Smooth muscle cell (in vitro differentiated cells): ENCODE measurements around the gene AHR. TPM values are rescaled to one million over a fixed set of nuclear protein-coding genes. Genes with fewer than 3 reads are reported as not detected.
A peak's percentile ranks its signal among the peaks of the same experiment; 100 is the strongest.

Experiments
- DNase-seq: peaks from one replicate; lab custom pipeline; 2025; ENCODE audit not compliant: unreplicated experiment; lab: John Stamatoyannopoulos, UW
- H2AFZ ChIP-seq: fragments of 200-600 bp; sonication (generic); 2 replicates; pipeline ENCODE4 v1.6.0; 2016; ENCODE audit warnings: antibody characterized with exemption, low read depth, mild to moderate bottlenecking
- H3F3A ChIP-seq: fragments of 200-600 bp; sonication (generic); 2 replicates; pipeline ENCODE4 v1.6.0; 2017; ENCODE audit warnings: antibody characterized with exemption, low read depth
- H3K27ac ChIP-seq: fragments of 200-600 bp; sonication (generic); 2 replicates; pipeline ENCODE4 v1.5.1; 2016; ENCODE audit warnings: low read depth, mild to moderate bottlenecking
- H3K27me3 ChIP-seq: fragments of 200-600 bp; sonication (generic); 2 replicates; pipeline ENCODE4 v1.6.1; 2016; ENCODE audit warnings: low read depth, mild to moderate bottlenecking
- H3K36me3 ChIP-seq: fragments of 200-600 bp; sonication (generic); 2 replicates; pipeline ENCODE4 v1.5.1; 2016; ENCODE audit warnings: low read depth
- H3K4me1 ChIP-seq: fragments of 200-600 bp; sonication (generic); 2 replicates; pipeline ENCODE4 v1.5.1; 2016; ENCODE audit warnings: low read depth
- H3K4me2 ChIP-seq: fragments of 200-600 bp; sonication (generic); 2 replicates; pipeline ENCODE4 v1.6.0; 2016; ENCODE audit warnings: mild to moderate bottlenecking
- H3K4me3 ChIP-seq: fragments of 200-600 bp; sonication (generic); 2 replicates; pipeline ENCODE4 v1.5.1; 2016; ENCODE audit warnings: mild to moderate bottlenecking
- H3K79me2 ChIP-seq: fragments of 200-600 bp; sonication (generic); 2 replicates; pipeline ENCODE4 v1.6.0; 2016; ENCODE audit warnings: low read depth, mild to moderate bottlenecking
- H3K9ac ChIP-seq: fragments of 200-600 bp; sonication (generic); 2 replicates; pipeline ENCODE4 v1.6.0; 2016; ENCODE audit warnings: low read depth
- H3K9me3 ChIP-seq: fragments of 200-600 bp; sonication (generic); replicated peaks from 2 replicates; pipeline ENCODE4 v1.5.1; 2016; ENCODE audit warnings: low read depth
- H4K20me1 ChIP-seq: fragments of 200-600 bp; sonication (generic); 2 replicates; pipeline ENCODE4 v1.6.0; 2016; ENCODE audit warnings: low read depth
- CTCF ChIP-seq: fragments of 200-600 bp; sonication (generic); IDR thresholded peaks from 2 replicates; pipeline ENCODE4 v1.5.1; 2017; ENCODE audit warnings: borderline replicate concordance, mild to moderate bottlenecking, antibody characterized with exemption; ENCODE audit not compliant: insufficient read depth, poor library complexity, severe bottlenecking
- WGBS: methylation state at CpG from one replicate; pipeline ENCODE4 v1.1.7; 2016; ENCODE audit warnings: low lambda C conversion rate; 5-methylcytosine and 5-hydroxymethylcytosine counted together
- polyA plus RNA-seq: library from polyadenylated mRNA; unstranded; fragments of >200 nt; fragmentation: Nextera tagmentation; extraction: Ambion mirVana; gene quantifications from 2 replicates; pipeline ENCODE4 v1.2.1, GENCODE V29; 2016
- total RNA-seq: library from RNA; depleted of rRNA; stranded (reverse); fragments of >200 nt; gene quantifications from 2 replicates; pipeline ENCODE4 v1.2.3, GENCODE V29; 2014

Gene AHR
- total and polyA plus RNA-seq, 2 experiments from 2014 or later = 25.7 to 174 TPM

- H3K27ac ChIP-seq = no peak overlapping the region
- H3K9me3 ChIP-seq = peaks cover 40% of the 10 kb centered on the region
- H3K9ac ChIP-seq = no peak overlapping the region
- no peaks in the 10 kb centered on the region for H3K79me2 ChIP-seq
- DNase-seq = no peak
- TF ChIP-seq CTCF = no peak
- H3K4me1 ChIP-seq = no peaks in the 10 kb centered on the region
- H3K27me3 ChIP-seq = no peaks in the 10 kb centered on the region
- H3K4me2 ChIP-seq = no peak overlapping the region
- H3F3A ChIP-seq = no peaks in the 10 kb centered on the region
- H2AFZ ChIP-seq = no peak overlapping the region
- no peak overlapping the region for H3K4me3 ChIP-seq
- no peaks in the 10 kb centered on the region for H4K20me1 ChIP-seq
- peaks cover 9% of the 10 kb centered on the region for H3K36me3 ChIP-seq
Observed at GRCh38 chr7:17266565-17266964, 31.9 kb upstream of the AHR start.

GRCh38 chr7:17269341-17270221, 28.9 kb upstream of the AHR start:
- no peak for DNase-seq
- Histone ChIP-seq H2AFZ (no peak overlapping the region), H4K20me1 (no peaks in the 10 kb centered on the region), H3K9ac (no peak overlapping the region), H3K27me3 (no peaks in the 10 kb centered on the region), H3K79me2 (no peaks in the 10 kb centered on the region), H3K4me3 (no peak overlapping the region), H3K36me3 (peaks cover 9% of the 10 kb centered on the region), H3K4me2 (no peak overlapping the region), H3F3A (no peaks in the 10 kb centered on the region), H3K9me3 (peaks cover 40% of the 10 kb centered on the region), H3K4me1 (no peaks in the 10 kb centered on the region), H3K27ac (no peak overlapping the region)
- TF ChIP-seq CTCF = no peak
- WGBS = 77% methylated on average over 3 of the region's 3 CpGs

GRCh38 chr7:17274551-17275245, 23.8 kb upstream of the AHR start:
- Histone ChIP-seq H3K9ac (no peak overlapping the region), H3K4me3 (no peak overlapping the region), H2AFZ (peak overlapping the region; percentile 42), H3K4me2 (peak overlapping the region; percentile 18), H3K9me3 (peaks cover 3% of the 10 kb centered on the region), H3K27ac (peak overlapping the region; percentile 89), H3F3A (peaks cover 9% of the 10 kb centered on the region), H3K79me2 (no peaks in the 10 kb centered on the region), H4K20me1 (no peaks in the 10 kb centered on the region), H3K4me1 (peaks cover 8% of the 10 kb centered on the region), H3K36me3 (no peaks in the 10 kb centered on the region), H3K27me3 (no peaks in the 10 kb centered on the region)
- WGBS = 48% methylated on average over 5 of the region's 5 CpGs
- no peak for TF ChIP-seq CTCF
- no peak for DNase-seq
